Measurements from ENCODE around the gene SPAM1.
"Not testable (repeated sequence)": the region's sequence is repeated elsewhere in the genome, so short reads cannot be mapped to it uniquely, and the experiment has no call there.

Gene SPAM1, protein sequence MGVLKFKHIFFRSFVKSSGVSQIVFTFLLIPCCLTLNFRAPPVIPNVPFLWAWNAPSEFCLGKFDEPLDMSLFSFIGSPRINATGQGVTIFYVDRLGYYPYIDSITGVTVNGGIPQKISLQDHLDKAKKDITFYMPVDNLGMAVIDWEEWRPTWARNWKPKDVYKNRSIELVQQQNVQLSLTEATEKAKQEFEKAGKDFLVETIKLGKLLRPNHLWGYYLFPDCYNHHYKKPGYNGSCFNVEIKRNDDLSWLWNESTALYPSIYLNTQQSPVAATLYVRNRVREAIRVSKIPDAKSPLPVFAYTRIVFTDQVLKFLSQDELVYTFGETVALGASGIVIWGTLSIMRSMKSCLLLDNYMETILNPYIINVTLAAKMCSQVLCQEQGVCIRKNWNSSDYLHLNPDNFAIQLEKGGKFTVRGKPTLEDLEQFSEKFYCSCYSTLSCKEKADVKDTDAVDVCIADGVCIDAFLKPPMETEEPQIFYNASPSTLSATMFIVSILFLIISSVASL

DNA sequence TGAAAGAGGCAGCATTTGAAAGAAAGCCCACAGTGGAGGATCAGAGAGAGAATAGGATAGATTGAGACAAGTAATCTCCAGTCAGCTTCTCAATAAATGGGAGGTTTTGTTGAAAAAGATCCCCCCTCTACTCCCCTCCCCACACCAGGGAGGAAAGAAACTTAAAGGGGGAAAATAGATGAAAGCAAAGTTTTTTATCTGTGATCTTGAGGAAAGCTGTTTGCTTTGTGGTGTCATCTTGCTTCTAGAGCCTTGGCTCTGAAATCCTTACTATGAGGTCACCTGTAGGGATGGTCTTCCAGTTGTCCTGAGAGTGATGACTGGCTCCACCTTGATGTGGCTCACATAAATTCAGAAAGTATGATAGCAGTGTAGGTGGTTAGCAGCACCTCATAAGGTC is at the start of gene SPAM1:
SPAM1 (plus strand) TSS at position 301 of the 400 bp plus-strand sequence. CDS start 28,330 bp downstream, outside the sequence.
- DNase-seq: no peak

GRCh38 chr7:123876557-123877256 is 48.3 kb upstream of the SPAM1 start:
- DNase-seq: no peak

- DNase-seq: no peak
These were observed 45.4 kb upstream of the SPAM1 start for GRCh38 chr7:123879628-123880027.

DNA sequence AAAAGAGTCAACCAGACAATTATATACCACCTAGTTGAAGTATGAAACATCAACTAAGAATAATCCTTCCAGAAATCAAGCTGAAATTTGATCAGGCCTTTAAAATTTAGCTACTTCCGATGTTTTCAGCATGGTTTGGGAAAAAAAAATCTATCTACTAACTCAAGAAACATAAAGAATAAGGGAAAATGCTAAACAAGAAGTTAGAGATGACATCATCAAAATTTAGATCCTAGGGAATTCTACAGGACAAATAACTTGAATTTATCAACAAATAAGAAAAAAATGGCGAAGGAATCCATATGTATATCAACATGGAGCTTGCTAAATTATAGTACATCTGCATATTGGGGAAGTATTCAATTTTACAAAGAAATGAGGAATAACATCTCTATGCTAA is 43.7 kb upstream of the SPAM1 start:
- DNase-seq: no peak

- DNase-seq: no peak
These were observed 41.9 kb upstream of the SPAM1 start for GRCh38 chr7:123883154-123883553.

GRCh38 chr7:123888192-123888591 is 36.8 kb upstream of the SPAM1 start:
- DNase-seq: no peak

DNA sequence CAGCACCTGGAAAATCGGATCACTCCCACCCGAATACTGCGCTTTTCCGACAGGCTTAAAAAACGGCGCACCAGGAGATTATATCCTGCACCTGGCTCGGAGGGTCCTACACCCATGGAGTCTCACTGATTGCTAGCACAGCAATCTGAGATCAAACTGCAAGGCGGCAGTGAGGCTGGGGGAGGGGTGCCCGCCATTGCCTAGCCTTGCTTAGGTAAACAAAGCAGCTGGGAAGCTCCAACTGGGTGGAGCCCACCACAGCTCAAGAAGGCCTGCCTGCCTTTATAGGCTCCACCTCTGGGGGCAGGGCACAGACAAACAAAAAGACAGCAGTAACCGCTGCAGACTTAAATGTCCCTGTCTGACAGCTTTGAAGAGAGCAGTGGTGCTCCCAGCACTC is 30.3 kb upstream of the SPAM1 start:
- not testable (repeated sequence) for DNase-seq

DNA sequence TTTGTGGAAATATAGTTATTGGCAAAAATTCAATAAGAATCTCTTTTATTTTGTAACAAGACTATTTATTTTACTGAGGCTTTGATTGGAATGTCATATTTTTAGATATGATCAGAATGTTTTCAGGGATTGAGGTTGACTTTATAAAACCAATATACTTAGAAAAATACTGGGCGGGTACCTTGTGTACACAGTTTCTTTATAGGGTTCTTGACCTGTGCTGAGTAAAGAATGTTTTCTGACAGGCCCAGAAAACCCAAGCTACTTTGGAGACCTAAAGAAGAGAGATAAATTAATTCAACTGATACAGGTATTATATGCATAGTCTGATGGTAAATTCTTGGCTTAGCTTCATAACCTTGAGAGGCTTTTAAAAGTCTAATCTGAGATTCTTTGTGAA is 23.9 kb upstream of the SPAM1 start:
- DNase-seq: no peak

GRCh38 chr7:123905714-123906113 is 19.3 kb upstream of the SPAM1 start:
- no peak for DNase-seq

- peak; percentile 7 for DNase-seq
These were observed 8.8 kb upstream of the SPAM1 start for GRCh38 chr7:123916240-123916724.

DNA sequence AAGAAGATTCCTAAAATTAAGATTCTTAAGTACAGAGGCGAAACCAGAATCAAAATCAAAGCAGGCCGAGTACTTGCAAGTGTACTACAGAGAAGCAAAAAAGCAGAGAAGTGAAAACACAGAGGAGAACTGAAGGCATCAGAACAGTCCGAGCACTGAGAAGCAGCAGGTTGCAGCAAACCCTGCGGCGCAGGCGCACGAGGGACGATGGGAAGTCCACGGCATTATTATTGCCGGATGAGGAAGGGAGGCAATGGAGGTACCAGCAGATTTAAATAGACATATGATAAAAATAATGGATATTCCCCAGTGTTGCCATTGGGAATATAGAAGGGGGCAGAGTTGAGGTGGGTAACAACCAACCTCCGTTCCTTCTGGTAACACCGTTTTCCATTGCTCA is 7.2 kb upstream of the SPAM1 start:
- no peak for DNase-seq

DNA sequence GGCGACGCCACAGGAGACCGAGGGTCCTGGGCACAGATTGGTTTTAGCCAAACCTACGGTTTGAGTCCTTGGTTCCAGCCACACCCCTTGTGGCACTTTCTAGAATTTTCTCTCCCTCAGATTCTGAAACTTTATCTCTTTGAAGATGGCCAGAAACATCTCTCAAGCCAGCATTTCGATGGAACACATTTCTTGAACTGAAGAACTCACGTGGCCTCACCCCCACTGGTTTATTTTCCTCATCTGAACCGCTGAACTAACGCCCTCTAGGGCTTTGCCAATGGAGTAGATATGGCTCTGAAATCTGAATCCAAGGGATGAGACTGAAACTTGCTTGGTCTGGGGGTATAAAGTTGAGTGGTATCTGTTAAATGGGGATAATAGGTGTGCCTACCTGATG is 6.7 kb upstream of the SPAM1 start:
- DNase-seq: no peak

DNA sequence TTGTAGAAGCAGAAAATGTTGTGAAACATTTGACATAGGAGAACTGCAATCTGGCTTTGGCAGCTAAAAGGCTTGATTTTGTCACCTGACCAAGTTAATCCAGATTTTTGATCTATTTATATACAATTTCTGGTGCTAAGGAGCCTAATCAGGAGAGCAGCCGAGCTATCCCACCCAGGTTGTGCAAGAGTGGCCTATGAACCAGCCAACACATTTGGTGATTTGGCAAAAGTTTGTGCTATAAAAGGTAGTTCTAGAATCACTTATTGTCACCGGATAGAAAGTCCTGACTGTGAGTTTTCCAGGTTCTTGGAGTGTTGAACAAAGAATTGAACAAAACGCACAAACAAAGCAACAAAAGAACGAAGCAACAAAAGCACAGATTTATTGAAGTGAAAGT is 1.4 kb upstream of the SPAM1 start:
- no peak for DNase-seq

GRCh38 chr7:123929107-123929506 is 4.1 kb downstream of the SPAM1 start:
- no peak for DNase-seq

- no peak for DNase-seq
These were observed 4.6 kb downstream of the SPAM1 start for GRCh38 chr7:123929655-123930054.

GRCh38 chr7:123935436-123936381 is 10.7 kb downstream of the SPAM1 start:
- DNase-seq: no peak

DNA sequence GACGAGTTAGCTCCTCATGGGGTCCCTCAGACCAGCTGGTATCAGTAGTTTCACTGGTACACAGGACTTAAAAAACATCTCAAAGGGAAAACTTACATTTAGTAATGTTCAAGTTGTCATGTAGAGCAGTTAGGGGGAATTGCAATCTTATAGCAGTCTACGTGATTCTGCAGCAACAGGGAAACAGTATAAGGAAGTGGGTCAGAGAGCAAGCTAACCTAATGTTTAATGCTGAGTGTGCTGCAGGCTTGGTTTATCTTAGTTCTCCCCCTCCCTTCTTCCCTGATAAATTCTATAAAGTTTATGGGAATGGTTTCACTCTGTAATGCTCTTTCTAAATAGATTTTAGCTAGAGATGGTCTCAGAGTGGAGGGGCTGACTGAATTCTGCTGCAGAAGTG is 11.3 kb downstream of the SPAM1 start:
- no peak for DNase-seq

DNA sequence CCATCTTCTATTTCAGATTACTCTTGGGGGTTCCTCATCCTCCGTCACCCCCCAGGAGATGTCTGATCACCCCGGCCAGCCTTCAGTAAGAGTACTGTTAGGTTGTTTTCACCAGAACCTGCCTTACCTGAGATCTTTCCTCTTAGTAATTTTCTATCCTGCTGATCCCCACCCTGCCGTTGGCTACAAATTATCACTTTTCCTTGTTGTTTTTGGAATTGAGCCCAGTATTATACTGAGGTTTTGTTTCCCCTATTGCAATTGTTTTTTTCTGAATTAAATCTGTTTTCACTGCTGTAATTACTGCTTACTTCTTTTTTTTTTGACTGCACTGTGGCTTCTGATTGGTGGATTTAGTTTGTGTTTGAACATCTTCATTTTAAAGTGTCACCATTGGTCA is 14.7 kb downstream of the SPAM1 start:
- no peak for DNase-seq

- DNase-seq: no peak
These were observed 16.5 kb downstream of the SPAM1 start for GRCh38 chr7:123941391-123942180.

GRCh38 chr7:123944395-123944794 is 19.4 kb downstream of the SPAM1 start:
- no peak for DNase-seq

DNA sequence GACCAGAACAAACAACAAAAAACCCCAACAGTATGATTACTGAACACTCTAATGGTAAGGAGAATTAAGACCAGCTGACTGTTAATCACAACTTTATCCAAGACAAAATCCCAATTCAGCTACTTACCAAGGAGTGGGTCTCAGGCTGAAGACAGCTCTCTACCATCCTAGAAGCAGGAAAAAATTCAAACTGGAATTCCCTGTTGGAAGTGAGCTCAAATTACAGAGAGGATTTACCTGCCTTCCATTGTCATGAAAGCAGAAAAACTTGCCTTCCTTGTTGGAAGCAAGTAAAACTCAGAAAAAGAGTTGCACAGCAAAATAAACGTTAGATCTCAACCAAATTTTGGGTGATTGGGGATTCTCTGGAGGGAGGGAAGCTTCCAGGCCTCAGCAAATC is 20.9 kb downstream of the SPAM1 start:
- no peak for DNase-seq

- no peak for DNase-seq
These were observed 23.1 kb downstream of the SPAM1 start for GRCh38 chr7:123948136-123948535.

Data from NCI-H2171 treated with DMSO at 0.1 percent for 48 hours (cell line).